GM23338 (cell line): ENCODE measurements around the gene ALPP. TPM values are rescaled to one million over a fixed set of nuclear protein-coding genes. Genes with fewer than 3 reads are reported as not detected.
"Not testable (repeated sequence)": the region's sequence is repeated elsewhere in the genome, so short reads cannot be mapped to it uniquely, and the experiment has no call there.

Experiments used
- ATAC-seq: fragments of 200-7000 bp; cut with Tn5 transposase; 3 replicates; pipeline ENCODE4 v1.9.1; 2020
- DNase-seq: peaks from one replicate; pipeline ENCODE4 v3.0.0-alpha.2; 2015; ENCODE audit warnings: low spot score
- H2AFZ ChIP-seq: fragments of 200-600 bp; sonication (generic); 2 replicates; pipeline ENCODE4 v1.8.0; 2016; ENCODE audit warnings: antibody characterized with exemption, mild to moderate bottlenecking, moderate library complexity
- H3F3A ChIP-seq: fragments of 200-600 bp; sonication (generic); replicated peaks from 2 replicates; pipeline ENCODE4 v1.8.0; 2017; ENCODE audit warnings: antibody characterized with exemption, mixed run types, low read depth
- H3K27ac ChIP-seq: fragments of 200-600 bp; sonication (generic); 2 replicates; pipeline ENCODE4 v1.6.1; 2016; ENCODE audit warnings: low read depth
- H3K27me3 ChIP-seq: fragments of 200-600 bp; sonication (generic); 2 replicates; pipeline ENCODE4 v1.8.0; 2016; ENCODE audit warnings: mild to moderate bottlenecking, mixed run types, moderate library complexity; ENCODE audit not compliant: insufficient read depth
- H3K36me3 ChIP-seq: fragments of 200-600 bp; sonication (generic); 2 replicates; pipeline ENCODE4 v1.8.0; 2016; ENCODE audit warnings: mild to moderate bottlenecking; ENCODE audit not compliant: insufficient read depth
- H3K4me1 ChIP-seq: fragments of 200-600 bp; sonication (generic); 2 replicates; pipeline ENCODE4 v1.8.0; 2016; ENCODE audit warnings: mild to moderate bottlenecking, moderate library complexity; ENCODE audit not compliant: insufficient read depth
- H3K4me2 ChIP-seq: fragments of 200-600 bp; sonication (generic); 2 replicates; pipeline ENCODE4 v1.7.1; 2017; ENCODE audit warnings: mixed run types
- H3K4me3 ChIP-seq: fragments of 200-600 bp; sonication (generic); 2 replicates; pipeline ENCODE4 v1.6.1; 2016; ENCODE audit warnings: mixed run types
- H3K79me2 ChIP-seq: fragments of 200-600 bp; sonication (generic); replicated peaks from 2 replicates; pipeline ENCODE4 v1.8.0; 2017; ENCODE audit warnings: mild to moderate bottlenecking; ENCODE audit not compliant: insufficient read depth
- H3K9me2 ChIP-seq: fragments of 200-600 bp; sonication (generic); 2 replicates; pipeline ENCODE4 v1.8.0; 2017; ENCODE audit not compliant: insufficient read depth
- H4K20me1 ChIP-seq: fragments of 200-600 bp; sonication (generic); replicated peaks from 2 replicates; pipeline ENCODE4 v1.8.0; 2017; ENCODE audit warnings: mild to moderate bottlenecking; ENCODE audit not compliant: insufficient read depth
- H3K27ac Mint-ChIP-seq: 2 replicates; pipeline ENCODE4 v1.8.0; 2020; ENCODE audit warnings: inconsistent platforms, mild to moderate bottlenecking, moderate library complexity, mixed read lengths
- H3K27me3 Mint-ChIP-seq: 3 replicates; pipeline ENCODE4 v1.8.0; 2022; ENCODE audit warnings: low read depth, mild to moderate bottlenecking, moderate library complexity, mixed read lengths, inconsistent platforms; ENCODE audit not compliant: insufficient read depth, poor library complexity
- H3K36me3 Mint-ChIP-seq: 3 replicates; pipeline ENCODE4 v1.8.0; 2021; ENCODE audit warnings: low read depth, mild to moderate bottlenecking, inconsistent platforms, moderate library complexity, mixed read lengths
- H3K4me1 Mint-ChIP-seq: 3 replicates; pipeline ENCODE4 v1.8.0; 2020; ENCODE audit warnings: mild to moderate bottlenecking, inconsistent platforms, mixed read lengths
- H3K4me3 Mint-ChIP-seq: 3 replicates; pipeline ENCODE4 v1.8.0; 2021; ENCODE audit warnings: moderate library complexity, mild to moderate bottlenecking, inconsistent platforms, mixed read lengths
- H3K9me3 Mint-ChIP-seq: 3 replicates; pipeline ENCODE4 v1.8.0; 2020; ENCODE audit warnings: moderate library complexity, mild to moderate bottlenecking, inconsistent platforms, mixed read lengths
- CREB1 ChIP-seq: fragments of 250-450 bp; sonication (Bioruptor Pico); IDR thresholded peaks from 2 replicates; pipeline ENCODE4 v1.5.0; 2020; ENCODE audit warnings: low read depth, mild to moderate bottlenecking, moderate library complexity
- EZH2phosphoT487 ChIP-seq: fragments of 200-600 bp; sonication (generic); IDR thresholded peaks from one replicate; pipeline ENCODE4 v1.8.1; 2018; ENCODE audit warnings: antibody characterized with exemption; ENCODE audit not compliant: unreplicated experiment
- POLR2AphosphoS5 ChIP-seq: IDR thresholded peaks from 2 replicates; pipeline ENCODE4 v1.6.1; 2016; ENCODE audit warnings: antibody characterized with exemption, low read depth
- ZNF331 ChIP-seq: fragments of 250-450 bp; sonication (Bioruptor Pico); IDR thresholded peaks from 2 replicates; pipeline ENCODE4 v1.5.0; 2020; ENCODE audit warnings: low read depth, mild to moderate bottlenecking, moderate library complexity
- ZNF462 ChIP-seq: fragments of 250-450 bp; sonication (Bioruptor Pico); IDR thresholded peaks from 2 replicates; pipeline ENCODE4 v1.5.0; 2020; ENCODE audit warnings: mild to moderate bottlenecking, moderate library complexity
- polyA plus RNA-seq: library from polyadenylated mRNA; unstranded; fragments of >200 nt; fragmentation: Nextera tagmentation; extraction: Ambion mirVana; gene quantifications from 2 replicates; pipeline ENCODE4 v1.2.1, GENCODE V29; 2016
- total RNA-seq: library from RNA; depleted of rRNA; stranded (reverse); fragments of >200 nt; shearing (Covaris generic); gene quantifications from 2 replicates; pipeline ENCODE4 v1.2.3, GENCODE V29; 2014

The ALPP gene
- total and polyA plus RNA-seq, 2 experiments from 2014 or later: 0.28 TPM; not detected in 1

- H3K36me3 ChIP-seq: no peaks in the 10 kb centered on the region
- H3K27ac ChIP-seq: no peak overlapping the region
- Mint-ChIP-seq H3K9me3 (no peaks in the 10 kb centered on the region), H3K4me1 (peaks cover 15% of the 10 kb centered on the region), H3K36me3 (no peaks in the 10 kb centered on the region), H3K27me3 (peaks cover 6% of the 10 kb centered on the region), H3K27ac (no peak overlapping the region), H3K4me3 (no peak overlapping the region)
- H3F3A ChIP-seq: 0 out of 2 replicates have a peak, but pooled peaks cover 4% of the 10 kb centered on the region
- H3K79me2 ChIP-seq: no peaks in the 10 kb centered on the region
- H2AFZ ChIP-seq: no peak overlapping the region
- peaks cover 7% of the 10 kb centered on the region; the same call in 1 of the 2 replicates for H3K4me1 ChIP-seq
- no peak for TF ChIP-seq EZH2phosphoT487
- TF ChIP-seq ZNF462 (CRISPR knock-in tag): no peak
- ATAC-seq (no peak), DNase-seq (no peak)
- no peak overlapping the region for H3K4me3 ChIP-seq
- no peak overlapping the region for H3K4me2 ChIP-seq
- H3K27me3 ChIP-seq: peaks cover 8% of the 10 kb centered on the region
- no peaks in the 10 kb centered on the region for H3K9me2 ChIP-seq
- no peaks in the 10 kb centered on the region for H4K20me1 ChIP-seq
These were observed 1.2 kb upstream of the ALPP start for GRCh38 chr2:232377319-232377718.

- Mint-ChIP-seq H3K4me3 (no peak overlapping the region), H3K27me3 (peaks cover 9% of the 10 kb centered on the region), H3K4me1 (peaks cover 15% of the 10 kb centered on the region), H3K36me3 (no peaks in the 10 kb centered on the region), H3K27ac (no peak overlapping the region), H3K9me3 (no peaks in the 10 kb centered on the region)
- ATAC-seq (no peak), DNase-seq (no peak)
- TF ChIP-seq CREB1 (CRISPR knock-in tag) (no peak), ZNF331 (CRISPR knock-in tag) (no peak), EZH2phosphoT487 (no peak), POLR2AphosphoS5 (no peak)
- Histone ChIP-seq H3K4me1 (peaks cover 7% of the 10 kb centered on the region; the same call in 1 of the 2 replicates), H3K4me3 (no peak overlapping the region), H2AFZ (no peak overlapping the region), H3K27ac (no peak overlapping the region), H3K4me2 (no peak overlapping the region), H3K36me3 (no peaks in the 10 kb centered on the region), H4K20me1 (no peaks in the 10 kb centered on the region), H3F3A (0 out of 2 replicates have a peak, but pooled peaks cover 4% of the 10 kb centered on the region), H3K79me2 (no peaks in the 10 kb centered on the region), H3K27me3 (peaks cover 14% of the 10 kb centered on the region), H3K9me2 (no peaks in the 10 kb centered on the region)
These were observed 463 bp upstream of the ALPP start for GRCh38 chr2:232377841-232378734.

- not testable (repeated sequence) for H3K4me1 Mint-ChIP-seq, H3K4me2 ChIP-seq
- H3K27me3 ChIP-seq: peaks cover 33% of the 10 kb centered on the region
These were observed 1.3 kb downstream of the ALPP start for GRCh38 chr2:232379610-232380590.

More at GRCh38 chr2:232379610-232380590, 1.3 kb downstream of the ALPP start:
- H3K27ac ChIP-seq, H4K20me1 ChIP-seq, H3K36me3 Mint-ChIP-seq, H3K4me3 Mint-ChIP-seq, H3F3A ChIP-seq, DNase-seq, H3K36me3 ChIP-seq, H3K9me2 ChIP-seq, H2AFZ ChIP-seq, H3K9me3 Mint-ChIP-seq, H3K27ac Mint-ChIP-seq, H3K79me2 ChIP-seq, H3K4me3 ChIP-seq, ATAC-seq, H3K4me1 ChIP-seq: not testable (repeated sequence)
- H3K27me3 Mint-ChIP-seq: peaks cover 20% of the 10 kb centered on the region
